Astrocyte (in vitro differentiated cells and primary cell): ENCODE data around the gene FNDC3B. TPM values are rescaled to one million over a fixed set of nuclear protein-coding genes. Genes with fewer than 3 reads are reported as not detected.
A peak's percentile ranks its signal among the peaks of the same experiment; 100 is the strongest.

Experiments
- DNase-seq: peaks from one replicate; pipeline ENCODE4 v3.0.0-alpha.2; 2010; ENCODE audit warnings: low read depth
- FAIRE-seq: peaks from 2 replicates; lab custom pipeline; 2011; peaks lifted over from hg19 to GRCh38; lab: Jason Lieb, UNC
- H2AFZ ChIP-seq: 2 replicates; pipeline ENCODE4 v1.6.0; 2012; ENCODE audit warnings: low read depth, low read length, inconsistent platforms
- H3K27ac ChIP-seq: 2 replicates; pipeline ENCODE4 v1.5.1; 2011; ENCODE audit warnings: low read depth, low read length, inconsistent platforms
- H3K27me3 ChIP-seq: 2 replicates; pipeline ENCODE4 v1.6.0; 2011; ENCODE audit warnings: low read length, inconsistent platforms; ENCODE audit not compliant: insufficient read depth
- H3K36me3 ChIP-seq: 2 replicates; pipeline ENCODE4 v1.5.1; 2011; ENCODE audit warnings: low read length, inconsistent platforms; ENCODE audit not compliant: insufficient read depth
- H3K4me1 ChIP-seq: 2 replicates; pipeline ENCODE4 v1.5.1; 2011; ENCODE audit warnings: low read length, inconsistent platforms; ENCODE audit not compliant: insufficient read depth
- H3K4me2 ChIP-seq: 2 replicates; pipeline ENCODE4 v1.6.0; 2012; ENCODE audit warnings: low read length, inconsistent platforms
- H3K4me3 ChIP-seq: 2 replicates; pipeline ENCODE4 v1.5.1; 2011; ENCODE audit warnings: low read depth, mild to moderate bottlenecking, low read length, inconsistent platforms; ENCODE audit not compliant: insufficient read depth
- H3K79me2 ChIP-seq: 2 replicates; pipeline ENCODE4 v1.6.0; 2012; ENCODE audit warnings: mild to moderate bottlenecking, low read length, inconsistent platforms; ENCODE audit not compliant: insufficient read depth
- H3K9ac ChIP-seq: 2 replicates; pipeline ENCODE4 v1.6.0; 2012; ENCODE audit warnings: mild to moderate bottlenecking, low read length, inconsistent platforms
- H3K9me3 ChIP-seq: 2 replicates; pipeline ENCODE4 v1.5.1; 2012; ENCODE audit warnings: low read depth, mild to moderate bottlenecking, low read length, inconsistent platforms; ENCODE audit not compliant: insufficient read depth
- H4K20me1 ChIP-seq: 2 replicates; pipeline ENCODE4 v1.6.0; 2012; ENCODE audit warnings: low read length, inconsistent platforms; ENCODE audit not compliant: insufficient read depth
- H3K27ac Mint-ChIP-seq: one replicate; pipeline ENCODE4 v1.8.0; 2021; ENCODE audit warnings: mild to moderate bottlenecking, mixed read lengths; ENCODE audit not compliant: unreplicated experiment
- H3K27me3 Mint-ChIP-seq: one replicate; pipeline ENCODE4 v1.8.0; 2021; ENCODE audit warnings: low read depth, mixed read lengths; ENCODE audit not compliant: unreplicated experiment
- H3K36me3 Mint-ChIP-seq: one replicate; pipeline ENCODE4 v1.8.0; 2021; ENCODE audit warnings: low read depth, mixed read lengths; ENCODE audit not compliant: unreplicated experiment
- H3K4me1 Mint-ChIP-seq: one replicate; pipeline ENCODE4 v1.8.0; 2021; ENCODE audit warnings: low read depth, mixed read lengths; ENCODE audit not compliant: unreplicated experiment
- H3K4me3 Mint-ChIP-seq: one replicate; pipeline ENCODE4 v1.8.0; 2021; ENCODE audit warnings: mild to moderate bottlenecking, moderate library complexity, mixed read lengths; ENCODE audit not compliant: unreplicated experiment
- H3K9me3 Mint-ChIP-seq: one replicate; pipeline ENCODE4 v1.8.0; 2021; ENCODE audit warnings: mild to moderate bottlenecking, mixed read lengths; ENCODE audit not compliant: unreplicated experiment
- EZH2 ChIP-seq: IDR thresholded peaks from 2 replicates; pipeline ENCODE4 v1.6.1; 2012; ENCODE audit warnings: mild to moderate bottlenecking, low read length, inconsistent platforms; ENCODE audit not compliant: insufficient read depth
- total RNA-seq: library from RNA; stranded (reverse); gene quantifications from 2 replicates; pipeline ENCODE4 v1.2.1, GENCODE V29; 2021
- TF ChIP-seq, protein P1 (sequence below): IDR thresholded peaks from 2 replicates; pipeline ENCODE4 v1.5.1; 2011; ENCODE audit warnings: low read depth, mild to moderate bottlenecking, inconsistent platforms, low read length, moderate library complexity; ENCODE audit not compliant: insufficient read depth

The FNDC3B gene
- total RNA-seq, 1 donor from 2014 or later, result 327 TPM

DNA sequence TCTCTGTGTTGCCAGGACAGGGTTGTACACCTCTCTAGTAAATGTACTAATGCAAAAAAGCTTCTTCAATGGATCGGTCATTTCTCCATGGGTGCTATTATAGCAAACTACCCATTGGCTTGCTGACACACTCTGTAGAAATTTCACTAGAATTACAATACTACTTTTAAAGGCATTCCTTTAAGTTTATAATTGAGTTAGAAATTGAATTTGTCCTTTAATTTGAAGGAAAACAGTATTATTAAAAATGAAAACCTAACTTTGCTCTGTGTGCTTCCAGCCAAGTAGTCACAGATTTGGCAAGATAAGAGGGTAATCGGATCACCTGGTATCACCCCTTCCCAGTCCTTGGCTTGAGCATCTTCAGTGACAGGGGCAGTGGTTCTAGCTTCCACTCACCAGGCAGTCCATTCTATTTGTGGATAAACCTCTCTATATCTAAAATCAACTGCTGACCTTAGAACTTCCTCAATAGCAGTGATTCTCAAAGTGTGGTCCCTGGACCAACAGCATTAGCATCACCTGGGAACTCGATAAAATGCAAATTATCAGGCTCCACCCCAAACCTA is 315.6 kb downstream of the FNDC3B start:
- no peak overlapping the region for H3K9ac ChIP-seq
- peaks cover 12% of the 10 kb centered on the region for H3K4me1 ChIP-seq
- FAIRE-seq (no peak), DNase-seq (no peak)
- H3K4me3 ChIP-seq, result no peak overlapping the region
- Mint-ChIP-seq H3K27me3 (no peaks in the 10 kb centered on the region), H3K27ac (peak overlapping the region; percentile 12), H3K36me3 (peaks cover 29% of the 10 kb centered on the region), H3K4me3 (no peak overlapping the region), H3K4me1 (peaks cover 29% of the 10 kb centered on the region), H3K9me3 (no peaks in the 10 kb centered on the region)
- H3K4me2 ChIP-seq, result no peak overlapping the region
- H3K79me2 ChIP-seq, result peaks cover 21% of the 10 kb centered on the region
- peaks cover 78% of the 10 kb centered on the region for H4K20me1 ChIP-seq
- H3K27me3 ChIP-seq, result no peaks in the 10 kb centered on the region
- H3K36me3 ChIP-seq, result peaks cover 33% of the 10 kb centered on the region
- TF ChIP-seq, protein P1, sequence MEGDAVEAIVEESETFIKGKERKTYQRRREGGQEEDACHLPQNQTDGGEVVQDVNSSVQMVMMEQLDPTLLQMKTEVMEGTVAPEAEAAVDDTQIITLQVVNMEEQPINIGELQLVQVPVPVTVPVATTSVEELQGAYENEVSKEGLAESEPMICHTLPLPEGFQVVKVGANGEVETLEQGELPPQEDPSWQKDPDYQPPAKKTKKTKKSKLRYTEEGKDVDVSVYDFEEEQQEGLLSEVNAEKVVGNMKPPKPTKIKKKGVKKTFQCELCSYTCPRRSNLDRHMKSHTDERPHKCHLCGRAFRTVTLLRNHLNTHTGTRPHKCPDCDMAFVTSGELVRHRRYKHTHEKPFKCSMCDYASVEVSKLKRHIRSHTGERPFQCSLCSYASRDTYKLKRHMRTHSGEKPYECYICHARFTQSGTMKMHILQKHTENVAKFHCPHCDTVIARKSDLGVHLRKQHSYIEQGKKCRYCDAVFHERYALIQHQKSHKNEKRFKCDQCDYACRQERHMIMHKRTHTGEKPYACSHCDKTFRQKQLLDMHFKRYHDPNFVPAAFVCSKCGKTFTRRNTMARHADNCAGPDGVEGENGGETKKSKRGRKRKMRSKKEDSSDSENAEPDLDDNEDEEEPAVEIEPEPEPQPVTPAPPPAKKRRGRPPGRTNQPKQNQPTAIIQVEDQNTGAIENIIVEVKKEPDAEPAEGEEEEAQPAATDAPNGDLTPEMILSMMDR, result no peak
- TF ChIP-seq EZH2, result no peak
- peak overlapping the region; percentile 23 for H3K27ac ChIP-seq
- H2AFZ ChIP-seq, result no peak overlapping the region
- H3K9me3 ChIP-seq, result no peaks in the 10 kb centered on the region

DNA sequence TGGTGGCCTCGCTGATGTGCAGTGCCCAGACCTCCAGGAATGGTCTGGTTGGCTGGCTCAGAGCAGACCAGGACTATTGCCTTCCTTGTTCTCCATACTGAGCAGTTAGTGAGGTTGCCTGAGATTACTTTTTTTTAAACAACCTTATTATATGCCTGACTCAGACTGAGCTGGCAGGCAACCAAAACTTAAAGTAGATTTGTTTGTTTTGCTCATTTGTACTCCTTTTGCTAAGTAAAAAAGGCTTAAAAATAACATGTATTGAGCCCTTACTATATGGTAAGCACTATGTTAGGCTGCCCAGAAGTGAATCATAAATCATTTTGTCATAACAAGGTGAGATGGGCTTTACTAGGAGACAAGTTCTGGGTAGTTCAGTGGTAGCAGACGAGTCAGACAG is 316.5 kb downstream of the FNDC3B start:
- DNase-seq (peak; percentile 89), FAIRE-seq (no peak)
- no peaks in the 10 kb centered on the region for H3K9me3 ChIP-seq
- no peak overlapping the region for H2AFZ ChIP-seq
- Mint-ChIP-seq H3K4me1 (peaks cover 28% of the 10 kb centered on the region), H3K27ac (peak overlapping the region; percentile 48), H3K4me3 (no peak overlapping the region), H3K9me3 (no peaks in the 10 kb centered on the region), H3K27me3 (no peaks in the 10 kb centered on the region), H3K36me3 (peaks cover 24% of the 10 kb centered on the region)
- H4K20me1 ChIP-seq, result peaks cover 82% of the 10 kb centered on the region
- no peaks in the 10 kb centered on the region for H3K27me3 ChIP-seq
- H3K9ac ChIP-seq, result no peak overlapping the region
- no peak overlapping the region for H3K4me3 ChIP-seq
- H3K79me2 ChIP-seq, result peaks cover 25% of the 10 kb centered on the region
- H3K4me1 ChIP-seq, result peaks cover 12% of the 10 kb centered on the region
- no peak for TF ChIP-seq EZH2
- TF ChIP-seq, protein P1, result no peak
- H3K4me2 ChIP-seq, result peak overlapping the region; percentile 48
- H3K27ac ChIP-seq, result peak overlapping the region; percentile 23
- H3K36me3 ChIP-seq, result peaks cover 27% of the 10 kb centered on the region

DNA sequence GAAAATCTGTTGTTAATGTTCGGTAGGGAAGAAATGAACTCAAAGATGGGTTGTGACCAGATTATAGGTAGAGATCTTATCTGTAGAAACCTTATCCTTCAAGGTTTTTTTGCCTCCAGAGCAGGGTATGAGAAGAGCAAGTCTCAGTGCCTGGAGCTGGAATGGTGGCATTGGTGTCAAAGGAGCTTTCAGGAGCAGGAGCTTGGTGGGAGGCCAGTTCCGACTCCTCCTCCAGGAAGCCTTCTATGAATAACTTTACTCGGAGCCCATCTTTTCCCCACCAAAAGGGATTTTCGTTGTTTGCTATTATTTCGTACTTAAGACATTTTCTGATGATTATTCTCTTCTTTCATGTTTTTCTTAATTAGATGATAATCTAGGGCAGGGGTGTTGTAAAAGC is 317.0 kb downstream of the FNDC3B start:
- TF ChIP-seq, protein P1, result no peak
- no peak for TF ChIP-seq EZH2
- no peak for FAIRE-seq
- H2AFZ ChIP-seq, result no peak overlapping the region
- no peak overlapping the region for H3K4me2 ChIP-seq
- Mint-ChIP-seq H3K9me3 (no peaks in the 10 kb centered on the region), H3K27ac (no peak overlapping the region), H3K27me3 (no peaks in the 10 kb centered on the region), H3K4me3 (no peak overlapping the region), H3K4me1 (peaks cover 23% of the 10 kb centered on the region), H3K36me3 (peaks cover 22% of the 10 kb centered on the region)
- H3K4me1 ChIP-seq, result peaks cover 12% of the 10 kb centered on the region
- H3K4me3 ChIP-seq, result no peak overlapping the region
- no peaks in the 10 kb centered on the region for H3K27me3 ChIP-seq
- H3K36me3 ChIP-seq, result peaks cover 29% of the 10 kb centered on the region
- peaks cover 27% of the 10 kb centered on the region for H3K79me2 ChIP-seq
- no peak overlapping the region for H3K9ac ChIP-seq
- H3K9me3 ChIP-seq, result no peaks in the 10 kb centered on the region
- no peak for DNase-seq
- peaks cover 80% of the 10 kb centered on the region for H4K20me1 ChIP-seq
- peak overlapping the region; percentile 13 for H3K27ac ChIP-seq
